Stimulated activated naive B cell treated with anti-CD40 and anti-IgM and Interleukin-4, amounts not matched to agents 10 μg/mL and 1 μg/mL and 100 μg/mL, for 72 hours (primary cell): ENCODE measurements around the gene LRRC37B.
"Not testable (repeated sequence)": the region's sequence is repeated elsewhere in the genome, so short reads cannot be mapped to it uniquely, and the experiment has no call there.

Experiments used
- ATAC-seq, 2 donors: fragments of 150-1000 bp; cut with Tn5 transposase; replicated peaks; 2 replicates each; pipeline ENCODE4 v1.10.0; 2021; ENCODE audit warnings: moderate library complexity in 1 of 2
- DNase-seq: peaks from one replicate; pipeline ENCODE4 v3.0.0; 2021
- H3K27ac Mint-ChIP-seq: one replicate; pipeline ENCODE4 v1.8.0; 2022; ENCODE audit warnings: mild to moderate bottlenecking, mixed read lengths
- H3K27me3 Mint-ChIP-seq, 2 donors: one replicate each; pipeline ENCODE4 v1.8.0; 2022; ENCODE audit warnings: mixed read lengths in 2 of 2
- H3K36me3 Mint-ChIP-seq, 2 donors: one replicate each; pipeline ENCODE4 v1.8.0; 2022; ENCODE audit warnings: mixed read lengths in 2 of 2, mild to moderate bottlenecking in 1 of 2
- H3K4me1 Mint-ChIP-seq, 2 donors: one replicate each; pipeline ENCODE4 v1.8.0; 2022; ENCODE audit warnings: mixed read lengths in 2 of 2, mild to moderate bottlenecking in 1 of 2
- H3K4me3 Mint-ChIP-seq, 2 donors: one replicate each; pipeline ENCODE4 v1.8.0; 2022; ENCODE audit warnings: mild to moderate bottlenecking in 2 of 2, mixed read lengths in 2 of 2, moderate library complexity in 1 of 2
- H3K9me3 Mint-ChIP-seq, 2 donors: one replicate each; pipeline ENCODE4 v1.8.0; 2022; ENCODE audit warnings: mixed read lengths in 2 of 2, mild to moderate bottlenecking in 1 of 2

Gene LRRC37B

DNA sequence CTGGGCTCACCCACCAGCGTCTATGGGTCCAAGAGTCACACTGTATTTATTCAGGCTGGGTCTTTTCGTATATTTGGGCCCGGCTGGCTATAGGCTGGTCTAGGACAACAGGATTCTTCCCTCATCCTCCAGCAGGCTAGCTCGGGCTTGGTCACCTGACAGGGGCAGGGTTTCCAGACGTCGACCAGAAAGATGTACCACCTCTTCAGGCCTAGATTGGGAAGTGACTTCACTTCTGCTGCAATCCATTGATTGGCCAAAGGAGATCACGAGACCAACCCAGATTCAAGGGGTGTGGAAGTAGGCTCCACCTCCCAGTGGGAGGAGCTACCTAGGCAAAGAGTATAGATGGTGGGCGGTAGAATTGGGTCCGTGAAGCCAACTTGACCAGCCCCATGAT is 53.5 kb downstream of the LRRC37B start:
- H3K4me3 Mint-ChIP-seq, H3K27ac Mint-ChIP-seq, H3K36me3 Mint-ChIP-seq, H3K4me1 Mint-ChIP-seq, DNase-seq, H3K9me3 Mint-ChIP-seq: not testable (repeated sequence)
- ATAC-seq: peak; percentile 82 to 86
- H3K27me3 Mint-ChIP-seq: peaks cover 7 to 10% of the 10 kb centered on the region in 2 donors

DNA sequence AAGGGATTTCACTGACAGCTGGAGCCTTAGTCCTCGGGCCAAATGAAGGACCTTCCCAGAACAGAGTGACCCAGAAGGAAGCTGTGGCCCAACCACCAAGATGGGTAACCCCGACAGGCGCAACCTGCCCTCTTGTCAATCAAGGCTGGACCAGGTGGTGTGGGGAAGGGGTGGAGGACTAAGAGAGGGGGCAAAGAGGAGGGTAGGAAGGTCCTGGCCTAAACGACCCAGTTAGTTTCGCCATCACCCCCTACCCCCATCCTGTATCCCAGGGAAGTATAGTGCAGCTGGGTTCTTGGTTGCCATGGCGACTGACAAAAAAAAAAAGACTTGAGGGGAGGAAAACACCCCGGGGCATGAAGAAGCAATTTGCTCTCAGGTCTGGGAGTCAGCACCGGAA is 54.7 kb downstream of the LRRC37B start:
- not testable (repeated sequence) for H3K4me3 Mint-ChIP-seq, H3K4me1 Mint-ChIP-seq, ATAC-seq, DNase-seq, H3K36me3 Mint-ChIP-seq, H3K27ac Mint-ChIP-seq, H3K9me3 Mint-ChIP-seq
- H3K27me3 Mint-ChIP-seq: peaks cover 7 to 10% of the 10 kb centered on the region in 2 donors

DNA sequence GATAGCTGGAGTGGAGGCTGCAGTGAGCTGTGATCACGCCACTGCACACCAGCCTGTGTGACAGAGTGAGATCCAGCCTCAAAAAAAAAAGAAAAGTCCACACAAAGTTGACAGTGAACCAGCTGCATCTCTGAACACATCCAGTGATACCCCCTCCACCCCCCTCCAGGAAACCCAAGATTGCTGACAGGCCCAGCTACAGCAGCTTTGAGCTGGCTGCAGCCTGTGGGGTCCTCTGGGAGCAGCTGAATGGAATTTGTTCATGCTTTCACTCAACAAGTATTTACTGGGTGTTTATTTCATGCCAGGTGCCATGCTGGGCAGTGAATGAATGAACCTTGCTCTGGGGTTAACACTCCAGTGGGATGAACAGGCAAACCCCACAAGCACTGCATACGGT is 56.9 kb downstream of the LRRC37B start:
- ATAC-seq, H3K4me3 Mint-ChIP-seq, H3K9me3 Mint-ChIP-seq, H3K36me3 Mint-ChIP-seq, DNase-seq, H3K27ac Mint-ChIP-seq, H3K4me1 Mint-ChIP-seq: not testable (repeated sequence)
- H3K27me3 Mint-ChIP-seq: peaks cover 7 to 10% of the 10 kb centered on the region in 2 donors

DNA sequence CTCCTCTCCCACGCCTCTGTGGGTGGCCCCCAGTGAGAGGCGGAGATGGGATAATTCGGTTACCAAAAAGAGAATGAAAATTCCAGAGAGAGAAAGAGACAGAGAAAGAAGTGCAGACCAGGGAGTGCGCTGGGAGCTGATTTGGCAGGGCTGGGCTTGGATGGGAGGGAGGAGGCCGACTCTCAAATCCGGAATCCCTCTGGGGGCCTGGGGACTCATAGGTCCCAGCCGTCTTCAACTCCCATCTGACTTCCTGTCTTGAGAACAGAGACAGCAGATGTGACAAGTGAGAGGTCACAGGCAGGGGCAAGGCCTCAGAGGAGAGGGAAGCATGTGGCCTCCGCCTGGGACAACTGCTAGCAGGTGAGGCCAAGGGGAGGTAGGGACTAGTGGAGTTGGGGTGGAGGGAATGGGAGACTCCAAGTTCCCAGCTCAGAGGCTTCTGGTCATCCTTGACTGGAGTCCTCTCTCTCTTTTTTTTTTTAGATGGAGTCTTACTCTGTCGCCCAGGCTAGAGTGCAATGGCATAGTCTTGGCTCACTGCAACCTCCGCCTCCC is 59.0 kb downstream of the LRRC37B start:
- not testable (repeated sequence) for H3K4me1 Mint-ChIP-seq, ATAC-seq, H3K27ac Mint-ChIP-seq, H3K9me3 Mint-ChIP-seq, H3K4me3 Mint-ChIP-seq, DNase-seq, H3K36me3 Mint-ChIP-seq, H3K27me3 Mint-ChIP-seq

DNA sequence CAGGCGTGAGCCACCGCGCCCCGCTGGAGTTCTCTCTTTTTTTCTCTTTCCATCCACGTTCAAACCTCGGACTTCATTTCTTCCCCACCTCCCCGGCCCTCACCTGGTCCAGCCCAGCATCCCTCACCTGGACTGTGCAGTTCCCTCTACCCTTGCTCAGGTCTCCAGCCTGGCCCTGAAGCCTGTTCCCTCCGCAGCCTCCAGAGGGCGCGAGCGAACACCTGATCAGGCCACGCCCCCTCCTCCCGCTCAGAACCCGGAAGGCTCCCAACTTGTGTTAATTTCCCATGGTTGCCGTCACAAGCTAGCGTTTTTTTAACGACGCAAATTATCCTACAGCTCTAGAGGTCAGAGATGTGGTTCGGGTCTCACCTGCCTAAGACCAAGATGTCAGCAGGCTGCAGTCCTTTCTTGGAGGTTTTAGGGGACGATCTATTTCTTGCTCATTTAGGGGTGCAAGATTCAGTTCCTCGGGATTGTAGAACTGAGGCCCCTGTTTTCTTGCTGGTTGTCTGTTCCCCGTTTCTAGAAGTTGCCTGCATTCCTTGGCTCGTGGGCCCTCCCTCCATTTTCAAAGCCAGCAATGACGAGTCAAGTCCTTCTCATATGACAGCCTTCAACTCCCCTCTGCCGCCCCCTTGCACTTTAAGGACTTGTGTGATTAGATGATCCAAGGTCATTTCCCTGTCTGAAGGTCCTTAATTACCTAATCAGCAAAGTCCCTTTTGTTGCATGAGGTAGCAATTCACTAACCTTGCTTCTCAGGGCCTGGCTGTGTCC is 59.9 kb downstream of the LRRC37B start:
- H3K4me3 Mint-ChIP-seq: peak overlapping the region in 1 of 2 donors; percentile 70
- DNase-seq (peak; percentile 67), ATAC-seq (peak; percentile 94 to 96)
- H3K4me1 Mint-ChIP-seq, H3K27me3 Mint-ChIP-seq, H3K36me3 Mint-ChIP-seq, H3K9me3 Mint-ChIP-seq: not testable (repeated sequence)
- peak overlapping the region; percentile 89 for H3K27ac Mint-ChIP-seq

DNA sequence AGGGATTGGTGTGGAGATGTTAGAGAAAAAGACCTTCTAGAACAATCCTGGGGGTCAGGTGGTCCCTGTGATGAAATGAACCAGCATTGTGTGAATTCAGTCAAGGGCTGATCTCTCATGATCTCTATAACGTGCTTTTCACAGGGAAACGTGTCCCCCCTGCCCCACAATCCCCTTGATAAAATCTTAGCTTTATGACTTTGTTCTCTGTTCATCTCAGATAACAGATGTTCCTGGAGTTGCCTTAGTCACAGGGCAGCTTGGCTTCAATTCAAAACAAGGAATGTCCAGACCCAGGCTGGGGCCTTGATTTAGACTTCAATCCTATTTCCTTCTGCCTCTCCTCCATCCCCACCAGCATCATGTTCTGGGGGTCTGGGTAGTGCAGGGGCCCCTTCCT is 61.9 kb downstream of the LRRC37B start:
- H3K27ac Mint-ChIP-seq, H3K9me3 Mint-ChIP-seq, ATAC-seq, H3K4me1 Mint-ChIP-seq, H3K27me3 Mint-ChIP-seq, H3K4me3 Mint-ChIP-seq, H3K36me3 Mint-ChIP-seq, DNase-seq: not testable (repeated sequence)

DNA sequence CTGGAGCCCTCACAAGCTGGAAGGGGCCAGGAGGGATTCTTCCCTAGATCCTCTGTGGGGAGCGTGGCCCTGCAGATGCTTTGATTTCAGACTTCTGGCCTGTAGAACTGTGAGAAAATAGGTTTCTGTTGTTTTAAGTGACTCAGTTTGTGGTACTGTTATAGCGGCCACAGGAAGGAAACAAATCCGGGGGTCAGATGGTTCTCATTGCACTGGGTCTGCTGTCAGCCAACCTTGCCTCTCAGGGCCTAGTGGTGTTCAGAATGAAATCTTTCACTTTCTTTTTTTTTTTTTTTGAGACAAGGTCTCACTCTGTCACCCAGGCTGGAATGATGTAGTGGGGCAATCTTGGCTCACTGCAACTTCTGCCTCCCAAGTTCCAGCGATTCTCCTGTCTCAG is 64.8 kb downstream of the LRRC37B start:
- DNase-seq, H3K4me1 Mint-ChIP-seq, H3K36me3 Mint-ChIP-seq, H3K27ac Mint-ChIP-seq, H3K9me3 Mint-ChIP-seq, H3K27me3 Mint-ChIP-seq, H3K4me3 Mint-ChIP-seq: not testable (repeated sequence)
- ATAC-seq: peak in 1 of 2 donors; percentile 55

DNA sequence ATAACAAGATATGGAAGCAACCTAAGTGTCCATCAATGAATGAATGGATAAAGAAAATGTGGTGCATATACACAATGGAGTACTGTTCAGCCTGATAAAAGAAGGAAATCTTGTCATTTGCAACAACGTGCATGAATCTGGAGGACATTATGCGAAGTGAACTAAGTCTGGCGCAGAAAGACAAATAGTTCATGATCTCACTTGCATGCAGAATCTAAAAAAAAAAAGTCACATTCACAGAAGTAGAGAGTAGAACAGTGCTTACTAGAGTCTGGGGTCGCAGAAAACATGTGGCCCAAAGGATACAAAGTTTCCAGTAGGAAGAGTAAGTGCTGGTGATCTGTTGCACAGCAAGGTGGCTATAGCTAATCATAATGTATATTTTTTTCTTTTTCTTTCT is 65.9 kb downstream of the LRRC37B start:
- H3K4me3 Mint-ChIP-seq, ATAC-seq, H3K27me3 Mint-ChIP-seq, H3K27ac Mint-ChIP-seq, H3K36me3 Mint-ChIP-seq, H3K4me1 Mint-ChIP-seq, H3K9me3 Mint-ChIP-seq, DNase-seq: not testable (repeated sequence)

DNA sequence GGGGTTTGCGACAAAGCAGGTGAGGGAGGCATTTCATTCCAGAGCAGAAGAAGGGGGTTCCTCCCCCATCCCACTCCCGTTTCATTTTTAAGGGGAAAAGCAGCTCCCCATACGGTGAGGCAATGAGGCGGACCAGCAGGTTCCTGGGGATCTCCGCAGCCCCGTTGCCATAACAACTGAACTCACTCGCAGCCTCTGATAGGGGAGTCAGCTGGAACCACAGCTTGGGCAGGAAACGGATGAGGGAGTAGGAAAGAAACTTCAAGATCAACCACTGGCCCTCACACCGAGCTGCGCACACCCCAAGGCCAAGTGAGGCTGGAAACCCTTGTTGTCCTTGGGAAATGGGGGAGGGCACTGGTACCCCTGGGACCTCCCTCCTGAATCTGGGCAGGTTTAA is 72.6 kb downstream of the LRRC37B start:
- not testable (repeated sequence) for H3K4me1 Mint-ChIP-seq, H3K27me3 Mint-ChIP-seq, H3K36me3 Mint-ChIP-seq, H3K9me3 Mint-ChIP-seq
- Mint-ChIP-seq H3K4me3 (peak overlapping the region; percentile 53 to 69), H3K27ac (peak overlapping the region; percentile 62)
- ATAC-seq: peak; percentile 83 to 86
- peak; percentile 57 for DNase-seq

DNA sequence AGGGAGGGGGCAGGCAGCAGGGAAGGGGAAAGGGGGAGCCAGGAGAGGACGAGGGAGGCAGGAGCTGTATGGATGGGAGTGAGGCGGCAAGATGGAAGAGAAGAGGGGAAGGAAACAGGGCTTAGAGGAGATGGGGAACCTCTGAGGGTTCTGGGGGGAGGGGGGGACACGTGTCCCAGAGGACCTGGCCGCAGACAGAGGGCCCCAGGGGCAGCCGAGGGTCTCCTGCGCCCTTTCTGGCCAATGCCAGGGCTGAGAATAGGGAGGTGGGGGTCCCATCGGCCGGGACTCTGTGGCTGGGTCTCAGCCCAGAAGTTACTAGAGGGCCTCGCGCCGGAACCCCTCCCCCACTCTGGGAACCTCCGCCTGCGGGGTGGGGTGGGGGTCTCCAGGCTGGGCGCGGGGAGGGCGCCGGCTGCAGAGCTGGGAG is 76.4 kb downstream of the LRRC37B start:
- H3K9me3 Mint-ChIP-seq, DNase-seq, H3K27me3 Mint-ChIP-seq, H3K36me3 Mint-ChIP-seq: not testable (repeated sequence)
- Mint-ChIP-seq H3K27ac (peak overlapping the region; percentile 79), H3K4me1 (peaks cover 4 to 12% of the 10 kb centered on the region in 2 donors), H3K4me3 (peak overlapping the region; percentile 74 to 79)
- ATAC-seq: peak; percentile 27 to 30

DNA sequence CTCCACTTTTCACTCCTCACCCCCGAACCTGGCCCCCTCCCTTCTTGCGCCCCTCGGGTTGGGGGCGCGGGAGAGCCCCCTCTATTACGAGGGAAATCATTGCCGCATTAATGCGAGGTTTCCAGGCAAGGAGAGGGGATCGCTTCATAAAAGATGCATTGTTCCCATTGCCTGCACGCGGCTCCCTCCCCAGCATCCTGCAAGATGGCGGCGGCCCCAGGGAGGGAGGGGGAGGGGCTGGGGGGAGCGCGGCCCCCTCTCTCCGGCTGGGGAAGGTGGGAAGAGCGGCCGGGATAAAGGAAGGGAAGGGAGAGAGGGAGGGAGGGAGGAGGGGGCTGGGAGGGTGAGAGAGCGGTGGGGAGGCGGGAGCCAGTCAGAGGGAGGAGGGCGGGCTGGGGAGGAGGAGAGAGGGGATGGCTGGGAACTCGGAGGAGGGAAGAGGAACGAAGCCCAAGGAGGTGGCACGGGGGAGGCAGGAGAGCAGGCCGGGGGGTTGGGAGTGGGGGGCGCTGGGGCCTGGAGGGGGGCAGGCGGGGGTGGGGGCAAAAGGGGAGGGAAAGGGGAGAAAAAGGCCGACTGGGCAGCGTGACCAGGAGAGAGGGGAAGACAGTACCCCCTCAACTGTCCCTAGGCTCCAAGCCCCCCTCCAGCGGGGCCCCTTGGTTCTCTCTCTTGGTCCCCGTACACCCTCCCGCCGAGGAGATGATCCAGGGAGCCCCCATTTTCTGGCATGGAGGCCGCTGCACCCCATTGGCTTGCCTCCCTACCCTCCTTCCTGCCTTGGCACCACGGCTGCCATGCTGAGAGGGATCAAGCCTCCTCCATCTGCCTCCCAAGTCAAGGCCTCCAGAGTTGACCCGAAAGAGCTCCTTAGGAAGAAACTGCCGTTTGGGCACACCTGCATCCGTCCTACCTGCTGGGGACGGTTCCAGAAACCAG is 77.1 kb downstream of the LRRC37B start:
- peak overlapping the region; percentile 31 for H3K27ac Mint-ChIP-seq
- ATAC-seq: peak; percentile 42 to 54

DNA sequence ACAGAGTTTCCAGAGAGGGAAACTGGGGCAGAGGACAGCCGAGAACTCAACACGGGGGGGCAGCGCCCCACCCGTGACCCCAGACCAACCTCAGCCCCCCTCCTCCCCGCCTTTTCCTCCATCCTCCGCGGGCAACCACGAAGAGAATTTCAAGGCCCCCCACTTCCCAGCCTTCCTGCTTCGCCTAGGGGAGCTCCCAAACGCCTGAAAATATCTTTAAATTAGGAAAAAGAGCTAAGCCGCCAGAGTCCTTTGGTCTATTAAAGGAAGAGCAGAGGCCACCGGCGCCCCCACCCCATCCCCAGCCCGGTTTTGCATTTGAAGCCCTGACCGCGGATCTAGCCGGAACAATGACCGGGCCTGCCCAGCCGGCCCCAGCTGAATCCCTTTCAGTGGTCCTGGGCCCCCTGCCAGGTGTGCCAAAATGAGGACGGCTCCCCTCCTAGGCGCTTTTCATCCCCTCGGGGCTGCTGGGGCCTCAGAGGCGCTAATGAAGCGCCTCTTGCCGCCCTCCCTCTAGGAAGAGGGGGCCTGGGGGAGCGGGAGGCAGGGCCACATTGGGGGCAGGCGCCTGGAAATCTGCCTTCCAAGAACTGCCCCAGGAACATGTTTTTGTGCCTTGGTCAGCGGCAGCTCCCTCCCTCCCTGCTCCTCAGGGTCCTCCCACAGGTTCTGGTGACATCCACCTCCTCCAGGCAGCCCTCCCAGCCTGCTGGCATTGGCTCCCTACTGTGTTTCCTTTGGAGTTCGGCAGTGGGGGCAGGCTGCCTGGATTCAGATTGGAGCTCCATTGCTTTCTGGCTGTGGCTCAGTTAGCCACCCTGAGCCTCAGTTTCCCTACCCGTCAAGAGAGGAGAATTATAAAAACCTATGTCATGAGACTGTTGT is 78.0 kb downstream of the LRRC37B start:
- Mint-ChIP-seq H3K27ac (peak overlapping the region; percentile 88), H3K4me3 (peak overlapping the region; percentile 67 to 69)
- H3K27me3 Mint-ChIP-seq, DNase-seq, H3K4me1 Mint-ChIP-seq, H3K36me3 Mint-ChIP-seq, H3K9me3 Mint-ChIP-seq: not testable (repeated sequence)
- ATAC-seq: peak in 1 of 2 donors; percentile 10

More for the DNA sequence above, 77.1 kb downstream of the LRRC37B start:
- Mint-ChIP-seq H3K4me3 (peak overlapping the region; percentile 50 to 74), H3K4me1 (peaks cover 4 to 12% of the 10 kb centered on the region in 2 donors)
- DNase-seq, H3K9me3 Mint-ChIP-seq, H3K36me3 Mint-ChIP-seq, H3K27me3 Mint-ChIP-seq: not testable (repeated sequence)

DNA sequence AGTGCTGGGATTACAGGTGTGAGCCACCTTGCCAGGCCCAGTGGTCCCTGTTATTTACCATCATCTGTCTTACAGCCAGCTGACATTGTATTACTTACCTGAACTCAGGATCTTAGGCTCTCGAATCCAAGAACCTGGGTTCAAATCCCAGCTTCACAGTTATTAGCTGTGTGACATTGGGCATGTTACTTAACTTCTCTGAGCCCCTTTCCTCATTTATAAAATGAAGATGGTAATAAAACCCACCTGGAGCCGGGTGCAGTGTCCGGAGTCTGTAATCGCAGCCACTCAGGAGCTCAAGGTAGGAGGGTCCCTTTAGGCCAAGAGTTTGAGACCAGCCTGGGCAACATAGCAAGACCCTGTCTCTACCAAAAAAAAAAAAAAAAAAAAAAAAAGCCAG is 79.7 kb downstream of the LRRC37B start:
- H3K27me3 Mint-ChIP-seq, H3K4me3 Mint-ChIP-seq, H3K9me3 Mint-ChIP-seq, H3K36me3 Mint-ChIP-seq, H3K4me1 Mint-ChIP-seq, ATAC-seq, DNase-seq, H3K27ac Mint-ChIP-seq: not testable (repeated sequence)

DNA sequence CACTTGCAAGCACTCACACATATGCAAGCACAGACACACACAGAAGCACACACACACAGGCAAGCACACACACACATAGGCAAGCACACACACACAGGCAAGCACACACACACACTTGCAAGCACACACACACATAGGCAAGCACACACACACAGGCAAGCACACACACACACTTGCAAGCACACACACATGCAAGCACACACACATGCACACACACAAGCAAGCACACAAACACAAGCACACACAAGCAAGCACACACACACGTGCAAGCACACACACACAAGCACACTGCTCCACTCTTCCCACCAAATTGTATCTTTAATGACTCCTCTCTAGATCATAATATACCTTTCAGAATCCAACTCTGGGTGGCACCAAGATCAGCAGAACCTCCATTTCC is 84.9 kb downstream of the LRRC37B start:
- H3K27me3 Mint-ChIP-seq, H3K36me3 Mint-ChIP-seq, H3K4me1 Mint-ChIP-seq, H3K27ac Mint-ChIP-seq, H3K9me3 Mint-ChIP-seq, DNase-seq, ATAC-seq, H3K4me3 Mint-ChIP-seq: not testable (repeated sequence)
